ENCODE results near the gene CROCC.

DNA sequence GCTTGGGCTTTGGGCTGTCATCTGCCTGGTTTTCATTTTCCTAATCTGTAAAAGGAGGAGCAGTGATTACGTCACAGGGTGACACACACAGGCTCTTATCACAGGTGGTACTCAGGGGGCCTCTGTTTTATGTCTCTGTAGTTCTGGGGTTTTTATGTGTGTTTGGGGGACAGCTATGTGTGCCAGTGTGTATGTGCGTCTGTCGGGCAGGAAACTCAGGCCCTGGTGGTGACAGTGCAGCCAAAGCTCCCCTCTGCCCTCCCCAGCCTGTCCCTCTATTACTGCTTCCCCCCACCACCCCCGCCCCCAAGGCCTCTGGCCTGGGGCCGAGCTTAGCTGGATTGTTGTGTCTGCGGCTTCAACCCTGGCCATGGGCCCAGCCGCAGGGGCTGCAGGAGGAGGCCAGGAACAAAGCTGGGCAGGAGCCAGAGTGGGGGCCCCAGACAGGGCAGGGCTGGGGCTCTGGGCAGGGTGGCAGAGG lies 45.4 kb downstream of the CROCC start:
- TF ChIP-seq ZNF8 (CRISPR knock-in tag; IDR thresholded peaks at IDR 0.05) = no peak
- no peak for TF ChIP-seq SNAI2 (CRISPR knock-in tag; IDR thresholded peaks at IDR 0.05)
- TF ChIP-seq PATZ1 (CRISPR knock-in tag; IDR thresholded peaks at IDR 0.05; ENCODE audit: borderline replicate concordance) = peak; percentile 96
- TF ChIP-seq ZFP3 (CRISPR knock-in tag; IDR thresholded peaks at IDR 0.05) = no peak
- no peak for TF ChIP-seq ZFP30 (CRISPR knock-in tag; IDR thresholded peaks at IDR 0.05)
- no peak for TF ChIP-seq RARB (CRISPR knock-in tag; IDR thresholded peaks at IDR 0.05)
- TF ChIP-seq, protein P1, sequence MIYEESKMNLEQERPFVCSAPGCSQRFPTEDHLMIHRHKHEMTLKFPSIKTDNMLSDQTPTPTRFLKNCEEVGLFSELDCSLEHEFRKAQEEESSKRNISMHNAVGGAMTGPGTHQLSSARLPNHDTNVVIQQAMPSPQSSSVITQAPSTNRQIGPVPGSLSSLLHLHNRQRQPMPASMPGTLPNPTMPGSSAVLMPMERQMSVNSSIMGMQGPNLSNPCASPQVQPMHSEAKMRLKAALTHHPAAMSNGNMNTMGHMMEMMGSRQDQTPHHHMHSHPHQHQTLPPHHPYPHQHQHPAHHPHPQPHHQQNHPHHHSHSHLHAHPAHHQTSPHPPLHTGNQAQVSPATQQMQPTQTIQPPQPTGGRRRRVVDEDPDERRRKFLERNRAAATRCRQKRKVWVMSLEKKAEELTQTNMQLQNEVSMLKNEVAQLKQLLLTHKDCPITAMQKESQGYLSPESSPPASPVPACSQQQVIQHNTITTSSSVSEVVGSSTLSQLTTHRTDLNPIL (CRISPR knock-in tag; IDR thresholded peaks at IDR 0.05; ENCODE audit: low read depth) = no peak
- no peak for TF ChIP-seq CSRNP3 (CRISPR knock-in tag; IDR thresholded peaks at IDR 0.05)
- TF ChIP-seq ISL1 (CRISPR knock-in tag; IDR thresholded peaks at IDR 0.05) = no peak
- no peak for TF ChIP-seq TSHZ2 (CRISPR knock-in tag; IDR thresholded peaks at IDR 0.05)
- no peak for TF ChIP-seq OSR1 (CRISPR knock-in tag; IDR thresholded peaks at IDR 0.05)
- TF ChIP-seq ARNTL (CRISPR knock-in tag; IDR thresholded peaks at IDR 0.05; ENCODE audit: borderline replicate concordance, low read depth) = no peak
- TF ChIP-seq POU6F1 (CRISPR knock-in tag; IDR thresholded peaks at IDR 0.05; ENCODE audit: borderline replicate concordance, low read depth) = no peak

Measured in SK-N-SH treated with all-trans-retinoic acid at 6 μM for 48 hours (cell line).